GM12801 (cell line): ENCODE results near the gene CCR9.

Experiments used
- CTCF ChIP-seq: IDR thresholded peaks from one replicate; pipeline ENCODE4 v1.5.1; 2011; ENCODE audit warnings: control low read depth; ENCODE audit not compliant: insufficient read length; ENCODE audit errors: extremely low read depth

CCR9 gene

GRCh38 chr3:45885979-45886705 is at the start of gene CCR9:
TSS of gene CCR9 (plus strand) at chr3:45886543. CDS start at chr3:45894934, 8,391 bp downstream.
- no peak for TF ChIP-seq CTCF

- no peak for TF ChIP-seq CTCF
Observed at GRCh38 chr3:45838466-45838865, 47.9 kb upstream of the CCR9 start.

GRCh38 chr3:45841420-45841756 is 45.0 kb upstream of the CCR9 start:
- TF ChIP-seq CTCF, result no peak

GRCh38 chr3:45841757-45842491 is 44.4 kb upstream of the CCR9 start, which contains the start of gene LZTFL1:
TSS of gene LZTFL1 (minus strand) at chr3:45842119. CDS start at chr3:45841991, 128 bp downstream.
- TF ChIP-seq CTCF, result no peak

GRCh38 chr3:45842851-45843625 is 43.3 kb upstream of the CCR9 start:
- no peak for TF ChIP-seq CTCF

GRCh38 chr3:45844616-45845015 is 41.7 kb upstream of the CCR9 start:
- no peak for TF ChIP-seq CTCF

- TF ChIP-seq CTCF, result no peak
Observed at GRCh38 chr3:45848392-45848791, 38.0 kb upstream of the CCR9 start.
